Measurements from ENCODE around the gene MSH2. TPM values are rescaled to one million over a fixed set of nuclear protein-coding genes. Genes with fewer than 3 reads are reported as not detected.

Gene MSH2
- total RNA-seq, 1 experiment from 2014 or later = 46.9 TPM

Small RNAs within 50 kb of the gene (small RNA-seq; reads per million reads assigned to genes)
- gene MIR559 = 0 reads per million in 2 experiments
- 0 reads per million in 2 experiments for gene RF00017
- 0 to 0.57 reads per million in 2 experiments for gene RN7SKP119

Other genes with a start within 250 kb of the MSH2 start
- 0.26 TPM in 1 of 2 replicates, not detected in the other for gene STPG4, start 247.8 kb upstream of the MSH2 start, total RNA-seq (2014; rRNA removed; shearing (Covaris generic))
- 521 and 606 TPM in 2 replicates for gene CALM2, start 226.6 kb upstream of the MSH2 start, total RNA-seq (2014; rRNA removed; shearing (Covaris generic))
- gene EPCAM, start 33.8 kb upstream of the MSH2 start, total RNA-seq (2014; rRNA removed; shearing (Covaris generic)) = not detected in 2 replicates
- not detected in 2 replicates for gene KCNK12, start 167.8 kb downstream of the MSH2 start, total RNA-seq (2014; rRNA removed; shearing (Covaris generic))